HL-60/S4 treated with retinoic acid at 250 ng/mL for 4 days and 3 days (cell line): ENCODE measurements around the gene ALKBH2.

ENCODE experiments used
- in situ Hi-C: fragments of 300-500 bp; cut with MboI; formaldehyde crosslinking; loops from 2 replicates; pipeline ENCODE4 v1.7.0; 2022; ENCODE audit warnings: low sequenced_read_pairs

ALKBH2 gene

DNA sequence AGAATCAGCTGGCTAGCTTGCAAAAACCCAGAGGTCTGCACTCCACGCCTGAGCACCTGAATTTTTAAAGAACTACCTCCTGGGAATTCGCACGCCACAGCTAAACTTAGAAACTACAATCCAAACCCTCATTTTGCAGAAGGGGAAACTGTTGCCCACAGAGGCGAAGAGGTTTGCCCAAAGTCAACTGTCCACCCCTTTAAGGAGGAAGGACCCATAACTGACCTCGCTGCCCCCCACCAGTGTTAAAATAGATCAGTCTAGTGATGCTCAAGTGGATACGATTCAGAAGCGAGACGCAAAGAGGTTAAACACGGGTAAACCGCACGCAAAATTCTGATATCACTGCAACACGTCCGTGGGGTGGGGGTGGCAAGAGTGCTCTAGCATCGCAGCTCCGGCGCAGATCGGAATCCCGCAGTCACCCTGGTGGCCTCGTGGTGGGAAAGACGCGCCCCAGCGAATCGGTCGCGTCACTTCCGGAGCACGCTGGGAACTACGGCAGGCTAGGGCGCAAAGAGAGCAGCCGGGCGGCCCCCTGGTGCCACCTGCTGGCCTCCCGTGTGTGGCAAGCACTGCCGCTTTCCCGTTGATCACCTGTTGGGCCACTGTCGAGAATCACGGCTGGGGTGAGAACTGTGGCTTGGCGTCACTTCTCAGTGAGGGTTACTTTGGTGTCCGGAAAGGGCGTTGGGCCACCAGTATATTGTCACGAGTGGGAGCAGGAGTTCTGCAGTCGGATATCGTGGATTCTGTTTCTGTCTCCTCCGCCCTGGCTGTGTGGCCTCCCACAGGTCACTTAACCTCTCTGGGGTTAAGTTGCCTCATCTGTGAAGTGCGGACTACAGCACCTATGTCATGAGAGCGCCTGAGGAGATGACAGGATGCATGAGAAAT lies at the start of gene ALKBH2:
Gene ALKBH2 (minus strand): TSS at position 451 of the 897 bp plus-strand sequence. CDS start 686 bp downstream, outside the sequence.
- in situ Hi-C loops: loop anchor here (25.0 kb wide), 2 partner anchors 431 to 531 kb away; partner anchors contain the start of genes ISCU and SART3

DNA sequence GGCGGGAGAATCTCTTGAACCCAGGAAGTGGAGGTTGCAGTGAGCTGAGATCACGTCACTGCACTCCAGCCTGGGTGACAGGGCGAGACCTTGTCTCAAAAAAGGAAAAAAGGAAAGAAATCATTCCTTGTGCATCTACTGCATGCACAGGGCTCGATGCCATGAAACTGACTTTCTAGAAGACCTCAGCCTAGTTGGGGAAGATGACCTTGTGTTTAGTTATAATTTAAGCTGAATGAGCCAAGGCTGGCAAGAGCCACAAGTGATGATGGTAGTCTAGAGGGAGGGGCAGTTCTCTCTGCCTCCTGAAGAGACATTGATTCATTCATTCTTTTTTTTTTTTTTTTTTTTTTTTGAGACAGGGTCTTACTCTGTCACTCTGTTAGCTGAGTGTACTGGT lies 47.3 kb upstream of the ALKBH2 start:
- in situ Hi-C loops: no loop called here

DNA sequence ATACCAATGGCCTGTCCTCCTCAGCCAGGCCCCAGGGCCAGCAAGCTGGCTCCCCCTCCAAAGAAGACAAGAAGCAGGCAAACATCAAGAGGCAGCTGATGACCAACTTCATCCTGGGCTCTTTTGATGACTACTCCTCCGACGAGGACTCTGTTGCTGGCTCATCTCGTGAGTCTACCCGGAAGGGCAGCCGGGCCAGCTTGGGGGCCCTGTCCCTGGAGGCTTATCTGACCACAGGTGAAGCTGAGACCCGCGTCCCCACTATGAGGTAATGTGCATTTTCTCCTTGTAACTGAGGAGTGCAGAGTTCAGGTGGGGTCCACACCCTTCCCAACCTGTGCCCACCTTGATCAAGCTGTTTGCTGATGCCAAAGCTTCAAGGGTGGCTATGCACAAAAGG lies 46.5 kb upstream of the ALKBH2 start:
- in situ Hi-C loops: no loop called here

DNA sequence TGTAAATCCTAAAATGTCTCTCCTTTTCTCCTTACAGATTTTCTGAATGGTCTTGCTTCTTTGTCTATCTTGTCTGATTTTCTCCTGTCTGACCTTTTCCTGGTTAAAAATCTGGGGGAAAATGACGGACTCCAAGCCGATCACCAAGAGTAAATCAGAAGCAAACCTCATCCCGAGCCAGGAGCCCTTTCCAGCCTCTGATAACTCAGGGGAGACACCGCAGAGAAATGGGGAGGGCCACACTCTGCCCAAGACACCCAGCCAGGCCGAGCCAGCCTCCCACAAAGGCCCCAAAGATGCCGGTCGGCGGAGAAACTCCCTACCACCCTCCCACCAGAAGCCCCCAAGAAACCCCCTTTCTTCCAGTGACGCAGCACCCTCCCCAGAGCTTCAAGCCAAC lies 46.1 kb upstream of the ALKBH2 start:
- in situ Hi-C loops: no loop called here

DNA sequence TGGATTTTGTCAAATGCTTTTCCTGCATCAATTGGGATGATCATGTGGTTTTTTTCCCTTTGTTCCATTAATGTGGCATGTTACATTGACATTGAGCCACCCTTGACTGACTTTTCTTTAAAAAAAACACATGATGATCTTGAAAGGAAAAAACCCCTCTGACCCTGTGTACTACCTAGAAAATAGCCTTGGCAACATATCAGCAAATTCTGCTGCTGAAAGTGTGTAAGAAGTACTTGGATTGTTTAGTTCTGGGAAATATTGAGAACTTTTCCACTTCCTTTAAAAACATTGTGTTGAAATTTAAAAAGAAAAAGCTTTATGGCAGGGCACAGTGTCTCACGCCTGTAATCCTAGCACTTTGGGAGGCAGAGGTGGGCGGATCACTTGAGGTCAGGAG lies 43.8 kb upstream of the ALKBH2 start:
- in situ Hi-C loops: no loop called here

DNA sequence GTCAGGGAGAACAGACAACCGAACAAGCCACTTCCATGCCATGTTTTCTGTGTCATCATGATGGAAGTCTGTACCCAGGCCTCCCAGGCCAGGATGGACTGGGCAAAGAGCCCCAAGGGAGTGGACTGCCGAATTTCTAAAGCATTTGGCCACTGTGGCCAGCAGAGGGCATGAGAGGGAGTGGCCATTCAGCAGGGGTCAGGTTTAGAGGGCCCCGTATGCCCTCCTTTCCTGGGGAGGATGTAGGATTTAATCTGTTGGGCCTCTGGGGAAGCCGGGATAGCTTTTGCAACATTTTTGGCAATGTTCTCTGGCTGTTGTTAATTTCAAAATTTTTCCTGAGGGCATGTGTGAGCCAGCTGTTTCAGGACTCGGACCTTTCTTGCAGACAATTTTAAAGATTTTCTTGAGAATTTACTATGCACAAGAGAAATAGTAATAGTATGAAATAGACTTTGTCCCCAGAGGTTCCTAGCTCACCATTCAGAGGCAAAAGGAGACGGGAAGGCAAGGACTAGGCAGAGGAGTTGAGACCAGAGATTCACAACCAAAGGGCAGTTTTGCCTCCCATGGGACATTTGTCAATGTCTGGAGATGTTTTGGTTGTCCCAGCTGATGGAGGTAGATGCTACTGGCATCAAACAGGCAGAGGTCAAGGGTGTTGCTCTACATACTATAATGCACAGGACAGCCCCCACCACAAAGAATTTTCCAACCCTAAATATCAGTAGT lies 41.1 kb upstream of the ALKBH2 start:
- in situ Hi-C loops: no loop called here

DNA sequence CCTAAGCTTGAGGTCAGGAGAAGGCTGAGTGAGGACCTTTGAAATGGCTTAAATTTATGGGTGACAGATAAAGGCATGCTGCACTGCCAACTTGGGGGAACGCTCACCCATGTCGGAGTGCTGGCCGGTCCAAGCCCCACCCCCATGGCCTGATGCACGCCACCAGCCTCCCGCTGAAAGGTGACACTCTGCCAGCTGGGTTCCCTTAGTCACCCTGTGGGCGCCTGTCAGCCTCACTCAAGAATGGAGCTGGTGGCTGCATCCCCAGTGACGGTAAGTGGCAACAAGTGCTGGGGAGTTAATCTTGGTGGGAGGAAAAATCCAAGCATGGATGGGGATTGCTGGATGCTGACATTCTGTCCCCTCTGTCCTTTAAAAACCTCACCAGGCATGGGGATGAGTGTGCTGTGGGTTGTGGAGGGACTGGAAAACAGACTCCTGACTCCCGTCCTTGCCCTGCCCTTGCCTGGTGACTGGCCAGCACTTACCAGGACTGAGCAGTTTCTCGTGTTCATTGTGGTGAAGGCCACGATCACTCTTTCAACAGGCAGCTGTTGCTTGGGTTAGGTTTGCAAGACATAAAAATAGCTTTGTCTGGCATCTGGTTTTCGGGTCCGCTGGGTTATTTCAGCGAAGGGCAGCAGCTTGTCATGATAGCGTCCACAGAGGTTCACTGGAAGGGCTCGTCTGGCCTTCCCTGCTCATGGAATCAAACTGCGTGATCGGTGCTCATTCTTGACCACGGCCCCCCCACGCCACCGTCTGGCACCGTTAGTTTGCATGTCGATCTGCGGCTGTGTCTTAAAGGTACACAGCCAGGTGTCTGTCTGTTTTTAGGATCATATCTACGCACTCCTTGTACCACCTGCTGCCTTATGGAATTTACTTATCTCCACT lies 38.1 kb upstream of the ALKBH2 start:
- in situ Hi-C loops: no loop called here

DNA sequence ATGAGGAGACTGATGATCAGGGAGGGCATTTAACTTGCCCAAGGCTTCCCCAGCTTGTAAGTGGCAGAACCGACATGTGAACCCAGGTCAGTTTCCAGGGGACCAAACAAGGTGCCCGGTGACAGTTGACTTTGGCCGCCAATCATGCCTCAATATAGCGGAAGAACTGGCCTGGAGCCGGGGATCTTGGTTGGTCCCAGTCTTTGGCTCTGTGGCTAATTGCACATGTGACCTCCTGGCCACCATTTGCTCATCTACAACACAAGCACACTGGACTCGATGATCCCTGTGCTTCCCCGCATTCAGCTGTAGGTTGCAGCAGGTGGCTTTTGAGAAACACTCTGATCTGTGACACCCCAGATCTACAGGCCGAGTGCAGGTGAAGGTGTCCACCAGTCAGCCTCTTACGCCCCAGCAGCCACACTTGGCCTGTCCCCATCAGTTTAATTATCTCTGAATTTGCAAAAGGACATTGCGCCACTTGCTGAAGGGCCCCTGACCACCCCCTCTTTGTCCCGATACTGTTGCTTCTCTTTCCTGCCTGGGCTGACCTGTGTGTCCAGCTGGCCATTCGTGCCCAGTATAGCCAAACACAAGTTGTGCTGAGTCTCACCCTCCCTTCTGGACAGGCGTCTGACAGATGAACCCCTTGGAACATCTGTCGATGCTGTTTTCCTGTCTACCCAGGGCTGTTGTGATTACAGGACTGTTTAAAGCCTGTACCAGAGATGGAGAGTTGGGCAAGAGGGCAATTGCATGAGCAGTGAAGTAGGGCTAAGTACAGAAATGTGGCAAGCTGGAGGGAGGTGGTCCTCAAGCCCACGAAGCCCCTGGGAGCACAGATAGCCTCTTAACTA lies 37.3 kb upstream of the ALKBH2 start:
- in situ Hi-C loops: no loop called here

DNA sequence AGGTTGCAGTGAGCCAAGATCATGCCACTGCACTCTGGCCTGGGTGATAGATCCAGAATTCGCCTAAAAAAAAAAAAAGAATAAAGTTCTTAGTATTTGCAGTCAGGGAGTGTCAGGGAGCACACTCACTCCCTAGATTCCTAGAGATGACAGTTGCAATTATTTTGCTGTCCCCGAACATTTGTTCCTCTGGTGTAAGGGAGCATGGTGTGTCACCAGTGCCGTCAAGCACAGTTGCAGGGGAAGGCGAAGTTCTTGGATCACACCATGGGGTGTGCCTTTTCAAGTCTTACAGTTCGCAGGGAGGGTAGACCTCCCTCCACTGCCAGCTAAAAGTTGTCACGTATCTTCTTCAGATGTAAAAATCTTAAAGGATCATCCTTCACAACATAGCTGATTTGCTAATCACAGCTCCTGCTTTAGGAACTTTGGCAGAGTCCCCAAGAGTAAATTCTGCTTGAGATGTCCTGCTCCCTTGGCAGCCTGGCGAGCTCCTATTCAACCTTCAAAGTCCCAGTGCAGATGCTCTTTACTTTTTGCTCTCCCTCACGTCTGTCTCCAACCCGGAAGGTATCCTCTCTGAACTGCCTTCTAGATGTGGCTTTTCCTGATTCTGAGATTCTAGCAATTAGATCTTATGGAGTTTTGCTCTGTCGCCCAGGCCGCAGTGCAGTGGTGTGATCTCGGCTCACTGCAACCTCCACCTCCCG lies 34.4 kb upstream of the ALKBH2 start:
- in situ Hi-C loops: no loop called here

DNA sequence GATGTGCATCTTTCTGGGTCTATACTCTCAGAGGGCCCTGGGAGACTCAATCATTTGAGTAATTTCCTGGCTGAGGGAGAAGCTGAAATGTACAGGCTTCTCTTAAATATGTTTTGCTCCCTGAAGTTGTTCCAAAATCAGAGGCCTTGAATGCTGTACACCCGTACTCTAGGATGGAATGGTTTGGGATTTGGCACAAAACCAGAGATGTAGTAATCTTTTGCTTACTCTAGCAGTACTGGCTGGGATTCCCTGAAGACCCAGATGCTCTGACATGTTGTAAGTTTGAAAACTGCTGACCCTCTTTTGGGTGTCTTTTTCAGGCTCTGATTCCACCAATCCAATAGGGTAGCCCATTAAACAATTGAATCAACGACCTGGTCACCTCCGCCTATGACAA lies 33.5 kb upstream of the ALKBH2 start:
- in situ Hi-C loops: no loop called here

DNA sequence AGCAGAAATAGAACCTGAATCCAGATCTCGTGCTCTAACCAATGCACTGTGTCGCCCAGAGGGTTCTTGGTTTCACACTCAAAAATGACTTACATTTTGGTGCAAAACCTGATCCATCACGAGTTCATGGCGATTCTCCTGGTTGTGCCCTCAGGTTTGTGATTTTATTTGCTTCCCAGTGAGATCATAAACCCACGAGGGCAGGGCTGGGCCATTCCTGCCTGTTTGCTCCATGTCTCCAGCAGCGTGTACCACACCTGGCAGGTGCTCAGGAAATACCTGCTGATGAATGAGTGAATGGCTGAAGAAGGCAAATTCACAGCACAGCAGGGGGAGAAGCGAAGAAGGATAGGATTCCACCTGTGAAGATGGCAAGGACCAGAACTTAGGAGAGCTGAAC lies 32.5 kb upstream of the ALKBH2 start:
- in situ Hi-C loops: no loop called here

DNA sequence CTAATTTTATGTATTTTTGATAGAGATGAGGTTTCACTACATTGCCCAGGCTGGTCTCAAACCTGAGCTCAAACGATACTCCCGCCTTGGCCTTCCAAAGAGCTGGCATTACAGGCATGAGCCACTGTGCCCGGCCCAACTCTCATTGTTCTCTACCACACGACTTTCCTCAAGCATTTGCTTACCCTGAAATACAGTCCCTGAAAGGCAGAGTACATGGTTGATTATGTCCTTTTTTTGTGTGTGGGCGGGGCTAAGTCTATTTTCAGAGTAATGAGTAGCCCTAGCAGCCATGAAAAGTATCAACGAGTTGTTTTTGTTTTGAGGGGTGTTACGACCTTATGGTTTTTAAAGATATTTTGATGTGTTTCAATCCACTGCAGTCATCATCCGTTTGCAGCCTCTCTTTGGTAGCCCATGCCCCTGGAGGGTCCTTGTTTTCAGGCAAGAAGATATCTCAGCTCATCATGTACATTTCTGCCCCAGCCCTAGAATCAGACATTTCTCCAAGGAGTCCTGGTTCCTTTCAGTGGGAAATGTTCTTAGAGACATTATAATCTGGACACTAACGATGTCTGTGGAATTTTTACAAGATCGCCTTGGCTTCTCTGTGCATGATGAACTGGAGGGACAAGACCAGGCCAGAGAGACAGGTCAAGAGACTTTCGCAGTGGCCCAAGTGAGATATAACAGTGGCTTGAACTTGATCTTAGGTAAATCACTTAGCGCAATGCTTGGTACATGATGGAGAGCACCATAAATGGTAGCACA lies 31.8 kb upstream of the ALKBH2 start:
- in situ Hi-C loops: no loop called here

DNA sequence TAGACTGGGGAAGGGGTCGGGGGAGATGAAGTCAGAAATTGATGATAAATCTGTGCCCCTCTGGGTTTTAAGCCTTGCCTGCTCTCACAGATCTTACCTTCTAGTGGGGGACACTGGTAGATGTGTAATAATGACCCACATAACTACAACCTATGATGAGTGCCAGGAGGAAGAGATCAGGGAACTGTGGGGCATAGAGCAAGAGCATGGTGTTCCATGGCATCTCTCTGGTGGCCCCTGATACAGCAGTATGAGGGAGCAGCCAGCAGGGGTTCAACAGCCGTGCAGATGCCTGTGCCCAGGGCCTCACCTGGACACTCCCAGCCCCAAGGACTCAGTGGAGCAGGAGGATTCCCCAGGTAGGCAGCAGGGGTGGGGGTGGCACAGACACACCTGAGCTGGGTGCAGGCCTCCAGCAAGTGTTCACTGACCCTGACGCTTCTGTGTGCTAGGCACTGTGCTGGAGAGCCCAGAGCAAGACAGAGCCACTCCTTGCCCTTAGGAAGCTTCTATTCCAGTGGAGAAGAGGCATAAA lies 28.1 kb upstream of the ALKBH2 start:
- in situ Hi-C loops: no loop called here

DNA sequence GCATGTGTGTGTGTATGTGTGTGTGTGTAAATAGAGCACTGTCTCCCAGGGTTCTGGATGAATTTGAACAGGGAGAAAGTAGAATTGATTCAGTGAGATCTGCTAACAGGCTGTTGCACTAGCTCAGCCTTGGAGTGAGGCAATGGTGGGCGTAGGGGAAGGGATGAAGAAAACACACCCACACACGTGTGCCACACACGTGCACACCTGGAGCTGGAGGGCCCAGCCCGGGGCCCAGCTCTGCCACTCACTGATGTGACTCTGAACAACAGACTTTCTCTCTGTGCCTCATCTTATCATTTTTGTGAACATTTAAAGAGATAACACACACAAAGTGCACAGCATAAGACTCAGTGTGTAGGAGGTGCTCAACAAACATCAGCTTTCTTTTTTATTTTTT lies 27.3 kb upstream of the ALKBH2 start:
- in situ Hi-C loops: no loop called here

DNA sequence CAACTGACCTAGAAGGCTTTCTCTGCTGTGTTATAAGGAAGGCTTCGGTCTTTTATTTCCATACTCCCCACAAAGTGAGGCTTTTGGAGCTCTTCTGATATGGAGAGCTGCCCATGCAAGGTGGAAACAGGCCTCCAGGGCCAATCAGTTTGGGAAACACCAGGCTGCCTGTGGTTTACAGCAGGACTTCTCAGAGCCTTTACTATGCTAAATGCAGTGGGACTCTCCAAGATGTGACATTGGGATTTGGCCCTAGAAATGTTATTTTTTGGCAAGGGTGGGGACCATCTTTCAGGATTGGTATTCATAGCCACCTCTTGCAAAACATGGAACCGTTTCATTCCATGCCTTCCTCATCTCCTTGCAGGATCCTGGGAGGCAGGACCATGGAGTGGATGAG lies 26.8 kb upstream of the ALKBH2 start:
- in situ Hi-C loops: no loop called here

DNA sequence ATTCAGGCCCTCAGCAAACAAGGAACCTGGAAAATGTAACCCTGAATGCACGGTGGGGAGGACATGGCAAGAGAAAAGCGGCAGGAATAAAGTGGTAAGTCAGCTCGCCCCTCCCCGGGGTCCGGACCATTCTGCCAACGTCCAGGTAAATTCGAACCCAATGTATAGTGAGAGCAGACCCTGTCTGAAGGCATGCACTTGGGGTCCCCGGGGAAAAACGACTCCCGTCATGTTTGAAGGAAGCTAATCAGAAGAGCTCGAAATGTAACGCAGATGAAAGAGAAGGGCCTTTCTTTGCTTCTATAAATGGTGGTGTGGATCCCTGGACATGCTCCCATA lies 23.3 kb upstream of the ALKBH2 start:
- in situ Hi-C loops: no loop called here

DNA sequence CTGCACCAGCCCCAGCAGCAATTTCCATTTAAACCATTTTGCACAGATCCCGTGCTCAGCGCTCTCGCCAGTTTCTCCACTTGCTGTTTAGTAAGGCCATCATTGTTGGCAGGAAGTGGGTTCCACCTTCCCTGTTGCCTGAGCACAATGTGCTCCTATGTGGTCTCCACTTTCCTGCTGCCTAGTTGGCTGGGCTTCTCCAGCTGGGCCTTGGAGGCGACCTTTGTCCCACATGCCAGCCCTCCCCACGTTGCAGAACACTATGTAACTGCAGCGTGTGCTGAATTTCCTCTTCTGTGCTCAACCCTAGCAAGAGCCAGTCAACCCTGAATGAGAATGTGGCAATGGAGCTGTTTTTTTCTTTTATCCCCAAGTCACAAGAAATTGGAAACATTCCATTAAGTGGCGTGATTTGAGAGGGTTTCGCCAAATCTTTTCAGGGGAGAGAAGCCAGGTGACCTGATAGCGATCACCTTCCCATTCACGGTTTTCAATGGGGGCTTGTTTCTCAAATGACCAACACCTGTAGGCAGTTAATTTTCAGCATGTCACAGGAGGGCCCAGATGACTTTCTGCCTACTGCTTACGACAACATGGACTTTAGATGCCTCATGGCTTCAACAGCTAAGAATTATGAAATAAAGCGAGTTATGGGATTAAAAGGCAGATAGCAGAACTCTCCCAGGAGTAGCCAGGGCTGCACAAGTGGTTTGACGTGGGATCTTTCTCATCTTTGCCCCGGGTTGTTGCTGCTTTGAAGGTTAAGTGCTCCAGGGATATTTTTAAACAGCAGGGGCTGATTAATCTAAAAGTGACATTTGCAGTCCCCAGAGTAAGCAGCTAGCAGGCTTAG lies 22.7 kb upstream of the ALKBH2 start, which contains the start of gene ACACB:
Gene ACACB (plus strand): TSS at position 830 of the 853 bp plus-strand sequence. CDS start 22,819 bp downstream, outside the sequence.
- in situ Hi-C loops: no loop called here

DNA sequence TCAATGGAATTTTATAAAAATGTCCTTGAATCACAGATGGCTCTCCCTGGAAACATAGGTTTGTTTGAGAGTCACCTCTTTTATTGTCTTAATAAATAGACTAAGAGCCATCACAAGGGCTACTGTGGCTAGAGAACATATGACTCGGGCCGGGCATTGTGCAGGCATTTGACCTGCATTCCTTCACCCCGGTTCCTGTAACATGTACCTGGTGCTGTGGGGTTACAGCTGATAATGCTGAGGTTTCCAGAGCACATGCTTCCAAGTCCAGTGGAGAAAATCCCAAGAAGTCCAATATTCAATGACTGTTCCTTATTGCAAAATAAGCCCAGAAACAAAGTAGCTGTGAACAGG lies 22.1 kb upstream of the ALKBH2 start:
- in situ Hi-C loops: no loop called here
